Natural killer cell (primary cell): ENCODE results near the gene PTPRT. TPM values are rescaled to one million over a fixed set of nuclear protein-coding genes. Genes with fewer than 3 reads are reported as not detected.

Experiments used
- ATAC-seq, 3 donors: fragments of 150-1000 bp in 2 of 3; fragments of 200-7000 bp in 1 of 3; cut with Tn5 transposase; 1 replicate in 1 of 3; 2 replicates in 2 of 3; pipeline ENCODE4 v1.10.0; 2021; ENCODE audit warnings: mild to moderate bottlenecking in 2 of 3, moderate library complexity in 2 of 3
- DNase-seq, 2 donors: peaks; one replicate each; pipeline versions ENCODE4 v3.0.0 to v3.0.0-alpha.2; 2013 to 2021; ENCODE audit warnings: mixed read lengths in 1 of 2
- H3K27ac ChIP-seq: one replicate; pipeline ENCODE4 v1.5.1; 2013; ENCODE audit warnings: mild to moderate bottlenecking, low read length
- H3K27me3 ChIP-seq: one replicate; pipeline ENCODE4 v1.6.1; 2013; ENCODE audit warnings: low read length; ENCODE audit not compliant: control insufficient read depth, insufficient read depth
- H3K36me3 ChIP-seq: one replicate; pipeline ENCODE4 v1.6.1; 2013; ENCODE audit warnings: low read length; ENCODE audit not compliant: control insufficient read depth, insufficient read depth
- H3K4me1 ChIP-seq: one replicate; pipeline ENCODE4 v1.6.1; 2013; ENCODE audit warnings: low read length; ENCODE audit not compliant: control insufficient read depth, insufficient read depth
- H3K4me3 ChIP-seq: one replicate; pipeline ENCODE4 v1.5.1; 2013; ENCODE audit warnings: low read length
- H3K9me3 ChIP-seq: one replicate; pipeline ENCODE4 v1.6.1; 2013; ENCODE audit warnings: low read length; ENCODE audit not compliant: control insufficient read depth, insufficient read depth
- H3K27ac Mint-ChIP-seq, 2 donors: one replicate each; pipeline ENCODE4 v1.8.0; 2022; ENCODE audit warnings: mild to moderate bottlenecking in 2 of 2, mixed read lengths in 2 of 2, moderate library complexity in 1 of 2
- H3K27me3 Mint-ChIP-seq, 2 donors: one replicate each; pipeline ENCODE4 v1.8.0; 2022; ENCODE audit warnings: low read depth in 2 of 2, mixed read lengths in 2 of 2
- H3K36me3 Mint-ChIP-seq: one replicate; pipeline ENCODE4 v1.8.0; 2022; ENCODE audit warnings: mixed read lengths
- H3K4me1 Mint-ChIP-seq, 2 donors: one replicate each; pipeline ENCODE4 v1.8.0; 2022; ENCODE audit warnings: mixed read lengths in 2 of 2
- H3K4me3 Mint-ChIP-seq: one replicate; pipeline ENCODE4 v1.8.0; 2022; ENCODE audit warnings: mild to moderate bottlenecking, moderate library complexity, mixed read lengths
- H3K9me3 Mint-ChIP-seq, 2 donors: one replicate each; pipeline ENCODE4 v1.8.0; 2022; ENCODE audit warnings: mixed read lengths in 2 of 2
- CTCF ChIP-seq: fragments of 200-600 bp; IDR thresholded peaks from one replicate; pipeline ENCODE4 v1.8.0; 2022; ENCODE audit warnings: antibody characterized with exemption
- WGBS: methylation state at CpG from one replicate; pipeline ENCODE4 v1.1.7; 2013; ENCODE audit warnings: missing lambda C conversion rate; ENCODE audit not compliant: insufficient coverage; 5-methylcytosine and 5-hydroxymethylcytosine counted together
- intact Hi-C: fragments of 100-400 bp; cut with micrococcal nuclease; formaldehyde crosslinking; loops from one replicate; pipeline ENCODE4 v1.14.2; 2022
- total RNA-seq, 4 donors: library from RNA; stranded (reverse); fragments of 120-200 nt in 1 of 4; gene quantifications; one replicate each; pipeline versions ENCODE4 v1.2.3 to v1.2.4, GENCODE V29; 2013 to 2022

The PTPRT gene
- total RNA-seq, 3 donors from 2014 or later (not counting 1 experiment from before 2014, with no cell fraction given), result not detected

- DNase-seq (no peak), ATAC-seq (peak in 1 of 3 donors; percentile 25)
- H3K4me3 Mint-ChIP-seq, result no peak overlapping the region
- intact Hi-C loops, result no loop called here
- no peaks in the 10 kb centered on the region for H3K27me3 ChIP-seq
- no peak overlapping the region for H3K27ac Mint-ChIP-seq
- H3K9me3 ChIP-seq, result no peaks in the 10 kb centered on the region
- H3K36me3 ChIP-seq, result no peaks in the 10 kb centered on the region
- no peak for TF ChIP-seq CTCF
- no peaks in the 10 kb centered on the region for H3K36me3 Mint-ChIP-seq
- H3K4me1 Mint-ChIP-seq, result no peaks in the 10 kb centered on the region
- no peaks in the 10 kb centered on the region for H3K4me1 ChIP-seq
- H3K4me3 ChIP-seq, result no peak overlapping the region
- whole genome bisulfite sequencing, result 83% methylated on average over 3 of the region's 3 CpGs
- no peaks in the 10 kb centered on the region for H3K27me3 Mint-ChIP-seq
- H3K9me3 Mint-ChIP-seq, result no peaks in the 10 kb centered on the region
- H3K27ac ChIP-seq, result no peak overlapping the region
Measured at GRCh38 chr20:43023836-43024235, 165.9 kb downstream of the PTPRT start.

GRCh38 chr20:43022568-43022967 is 167.1 kb downstream of the PTPRT start:
- TF ChIP-seq CTCF, result no peak
- Histone ChIP-seq H3K4me1 (no peaks in the 10 kb centered on the region), H3K36me3 (no peaks in the 10 kb centered on the region), H3K9me3 (peaks cover 3% of the 10 kb centered on the region), H3K27me3 (no peaks in the 10 kb centered on the region), H3K4me3 (no peak overlapping the region), H3K27ac (no peak overlapping the region)
- 85% methylated on average over 1 of the region's 1 CpG for WGBS
- Mint-ChIP-seq H3K4me1 (no peaks in the 10 kb centered on the region), H3K4me3 (no peak overlapping the region), H3K27ac (no peak overlapping the region), H3K27me3 (peaks cover 0 to under 1% of the 10 kb centered on the region in 2 donors), H3K9me3 (no peaks in the 10 kb centered on the region), H3K36me3 (no peaks in the 10 kb centered on the region)
- intact Hi-C loops, result no loop called here
- no peak for DNase-seq
- no peak for ATAC-seq

- H3K36me3 Mint-ChIP-seq, result no peaks in the 10 kb centered on the region
Measured at GRCh38 chr20:43022081-43022480, 167.6 kb downstream of the PTPRT start.

More at GRCh38 chr20:43022081-43022480, 167.6 kb downstream of the PTPRT start:
- ATAC-seq (no peak), DNase-seq (no peak)
- H3K27ac ChIP-seq, result no peak overlapping the region
- Mint-ChIP-seq H3K9me3 (no peaks in the 10 kb centered on the region), H3K4me3 (no peak overlapping the region), H3K27me3 (peaks cover 0 to 6% of the 10 kb centered on the region in 2 donors), H3K4me1 (no peaks in the 10 kb centered on the region), H3K27ac (no peak overlapping the region)
- H3K9me3 ChIP-seq, result peaks cover 3% of the 10 kb centered on the region
- no peaks in the 10 kb centered on the region for H3K36me3 ChIP-seq
- intact Hi-C loops, result no loop called here
- H3K4me3 ChIP-seq, result no peak overlapping the region
- H3K27me3 ChIP-seq, result no peaks in the 10 kb centered on the region
- no peaks in the 10 kb centered on the region for H3K4me1 ChIP-seq
- no peak for TF ChIP-seq CTCF
- WGBS, result 86% methylated on average over 2 of the region's 2 CpGs
